DOHH2 (cell line): ENCODE measurements around the gene CHAMP1.

Experiments
- CTCF ChIP-seq: fragments of 200-600 bp; sonication (generic); IDR thresholded peaks from one replicate; pipeline ENCODE4 v1.5.1; 2014; ENCODE audit warnings: antibody characterized with exemption, mild to moderate bottlenecking, low read depth, low read length; ENCODE audit not compliant: poor library complexity, severe bottlenecking
- EZH2phosphoT487 ChIP-seq: fragments of 200-600 bp; sonication (generic); IDR thresholded peaks from 2 replicates; pipeline ENCODE4 v1.6.1; 2017; ENCODE audit warnings: borderline replicate concordance, mild to moderate bottlenecking, antibody characterized with exemption, low read length, moderate library complexity, mixed read lengths

GRCh38 chr13:114298866-114299265 is 15.4 kb upstream of the CHAMP1 start:
- TF ChIP-seq CTCF (no peak), EZH2phosphoT487 (no peak)
